Measurements from ENCODE around the gene KIAA0513. TPM values are rescaled to one million over a fixed set of nuclear protein-coding genes. Genes with fewer than 3 reads are reported as not detected.

KIAA0513 gene
- total RNA-seq, 2 experiments from 2014 or later: 9.6 to 10.4 TPM

DNA sequence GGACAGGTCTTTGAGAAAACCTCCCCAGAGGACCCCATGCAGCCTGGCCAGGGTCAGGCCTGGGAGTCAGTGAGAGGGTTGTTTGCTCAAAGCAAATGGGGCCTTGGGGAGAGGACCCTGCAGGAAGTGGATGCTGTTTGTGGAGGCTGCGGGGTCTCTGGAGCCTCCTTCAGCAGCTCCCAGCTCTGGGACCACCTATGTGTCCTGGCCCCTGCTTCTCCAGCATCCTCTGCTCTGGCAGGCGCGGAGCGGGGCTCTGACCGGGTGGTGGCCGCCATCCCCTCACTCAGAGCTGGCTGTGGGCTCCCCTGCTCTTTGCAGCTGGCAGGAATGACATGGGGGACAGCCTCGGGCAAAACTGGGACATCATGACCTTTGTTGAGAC is 114.5 kb downstream of the KIAA0513 start:
- DNase-seq (no peak), ATAC-seq (no peak)
- no peaks in the 10 kb centered on the region for H3K9me3 Mint-ChIP-seq (ENCODE audit: low read depth)
- no peaks in the 10 kb centered on the region for H3K36me3 Mint-ChIP-seq (ENCODE audit: low read depth)
- H3K27ac Mint-ChIP-seq: no peak overlapping the region
- H3K4me3 Mint-ChIP-seq: no peak overlapping the region
- ChIA-PET CTCF (interaction anchor here (1.1 kb wide), 1 partner anchor 29 kb away, joined by 3 read pairs; no protein-coding TSS in a partner anchor), POLR2A (no interaction called here)
- intact Hi-C loops (cut with DNase I, micrococcal nuclease): no loop called here
- H3K4me1 Mint-ChIP-seq: peaks cover 12% of the 10 kb centered on the region
- H3K27me3 Mint-ChIP-seq: peaks cover 22% of the 10 kb centered on the region

DNA sequence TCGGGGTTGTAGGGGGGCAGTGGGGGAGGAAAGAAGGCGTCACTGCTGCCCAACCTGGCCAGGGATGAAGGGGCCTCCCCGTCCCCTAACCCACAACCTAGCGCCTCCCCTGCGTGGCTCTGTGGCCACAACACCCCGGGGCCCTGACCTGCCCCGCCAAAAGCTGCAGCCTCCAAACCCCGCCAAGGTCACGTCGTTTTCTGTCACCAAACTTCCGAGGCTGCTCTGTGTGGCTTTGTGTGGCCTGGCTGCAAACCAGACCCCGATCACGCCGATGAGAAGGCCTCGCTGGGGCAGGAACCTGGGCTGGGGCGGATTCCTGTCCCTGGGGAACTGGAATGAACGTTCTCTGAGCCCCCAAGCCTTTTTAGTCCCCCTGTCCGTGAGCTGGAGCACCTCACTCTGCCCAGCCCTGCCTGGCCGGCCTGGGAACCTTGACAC is 115.2 kb downstream of the KIAA0513 start:
- Mint-ChIP-seq H3K27ac (no peak overlapping the region), H3K4me1 (peaks cover 10% of the 10 kb centered on the region), H3K4me3 (no peak overlapping the region), H3K9me3 (ENCODE audit: low read depth) (no peaks in the 10 kb centered on the region), H3K27me3 (peaks cover 20% of the 10 kb centered on the region), H3K36me3 (ENCODE audit: low read depth) (no peaks in the 10 kb centered on the region)
- POLR2A ChIA-PET: no interaction called here
- intact Hi-C loops (cut with DNase I, micrococcal nuclease): no loop called here
- DNase-seq (no peak), ATAC-seq (no peak)
- CTCF ChIA-PET: no interaction called here

Other genes starting within 250 kb of the KIAA0513 start
- under 1 TPM; 0.05 to 0.11 TPM for gene CRISPLD2, start 207.8 kb upstream of the KIAA0513 start, total RNA-seq
- 10 to 100 TPM; 25.1 to 27.8 TPM for gene ZDHHC7, start 16.3 kb upstream of the KIAA0513 start, total RNA-seq
- gene CIBAR2, start 84.7 kb downstream of the KIAA0513 start, total RNA-seq: not detected

Measured in activated CD4-positive, alpha-beta T cell treated with anti-CD3 and anti-CD28 coated beads for 36 hours (primary cell).